T-helper 9 cell (primary cell): Measurements from ENCODE around the gene ULK4.
"Not testable (repeated sequence)": the region's sequence is repeated elsewhere in the genome, so short reads cannot be mapped to it uniquely, and the experiment has no call there.

Experiments used
- DNase-seq: peaks from one replicate; pipeline ENCODE4 v3.0.0-alpha.2; 2020

ULK4 gene

DNA sequence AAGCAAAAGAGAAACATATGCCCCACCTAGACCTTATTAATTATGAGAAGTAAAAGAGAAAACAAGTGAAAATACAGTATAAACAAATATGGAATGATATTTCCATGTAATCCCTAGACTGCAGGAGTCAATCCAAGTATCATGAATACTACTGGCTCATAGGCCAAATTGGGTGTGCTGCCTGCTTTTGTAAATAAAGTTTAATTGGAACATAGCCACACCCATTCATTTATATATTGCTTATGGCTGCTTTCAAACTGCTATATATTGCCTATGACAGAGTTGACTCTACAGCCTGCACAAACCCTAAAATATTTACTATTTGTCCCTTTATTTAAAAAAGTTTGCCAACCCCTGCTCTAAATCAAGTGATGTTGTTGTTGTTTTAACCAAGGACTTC, 5.3 kb downstream of the ULK4 start:
- DNase-seq, result no peak

- DNase-seq, result no peak
Observed at GRCh38 chr3:41955192-41955591, 6.7 kb downstream of the ULK4 start.

- no peak for DNase-seq
Observed at GRCh38 chr3:41943311-41943843, 18.5 kb downstream of the ULK4 start.

GRCh38 chr3:41940393-41940792, 21.5 kb downstream of the ULK4 start:
- no peak for DNase-seq

GRCh38 chr3:41936384-41936783, 25.5 kb downstream of the ULK4 start:
- DNase-seq, result no peak

DNA sequence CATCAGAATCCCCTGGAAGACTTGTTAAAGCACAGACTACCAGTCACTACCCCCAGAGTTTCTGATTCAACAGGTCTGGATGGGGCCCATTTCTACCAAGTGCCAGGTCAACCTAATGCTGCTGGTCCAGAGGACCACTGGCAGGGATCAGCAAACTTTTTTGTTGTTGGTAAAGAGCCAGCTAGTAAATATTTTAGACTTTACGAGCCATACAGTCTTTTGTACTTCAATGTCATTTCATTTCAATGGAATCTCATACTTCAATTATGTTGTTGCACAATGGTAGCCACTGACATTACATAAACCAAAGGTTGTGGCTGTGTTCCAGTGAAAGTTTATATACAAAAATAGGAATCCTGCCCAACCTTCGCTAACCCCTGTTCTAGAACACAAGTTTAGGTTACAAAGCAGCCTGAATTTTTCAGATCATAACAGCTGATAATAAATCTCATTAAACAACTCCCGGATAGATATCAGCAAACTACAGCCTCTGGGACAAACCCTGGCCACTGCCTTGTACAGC, 28.7 kb downstream of the ULK4 start:
- no peak for DNase-seq

DNA sequence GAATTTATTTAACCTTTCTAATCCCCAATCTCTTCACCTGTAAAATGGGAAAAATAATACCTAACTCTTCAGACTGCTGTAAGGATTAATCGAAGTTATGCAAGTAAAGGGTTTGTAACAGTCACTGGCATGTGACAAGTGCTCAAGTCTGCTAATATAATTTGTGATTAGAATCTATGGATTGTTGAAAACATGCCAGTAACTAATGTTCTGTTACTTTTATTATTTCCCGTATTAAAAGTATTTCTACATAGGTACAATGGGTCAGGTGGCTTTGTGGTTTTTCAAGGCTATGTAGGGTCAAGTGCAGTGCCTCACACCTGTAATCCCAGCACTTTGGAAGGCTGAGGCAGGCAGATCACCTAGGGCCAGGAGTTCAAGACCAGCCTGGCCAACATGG, 29.4 kb downstream of the ULK4 start:
- no peak for DNase-seq

DNA sequence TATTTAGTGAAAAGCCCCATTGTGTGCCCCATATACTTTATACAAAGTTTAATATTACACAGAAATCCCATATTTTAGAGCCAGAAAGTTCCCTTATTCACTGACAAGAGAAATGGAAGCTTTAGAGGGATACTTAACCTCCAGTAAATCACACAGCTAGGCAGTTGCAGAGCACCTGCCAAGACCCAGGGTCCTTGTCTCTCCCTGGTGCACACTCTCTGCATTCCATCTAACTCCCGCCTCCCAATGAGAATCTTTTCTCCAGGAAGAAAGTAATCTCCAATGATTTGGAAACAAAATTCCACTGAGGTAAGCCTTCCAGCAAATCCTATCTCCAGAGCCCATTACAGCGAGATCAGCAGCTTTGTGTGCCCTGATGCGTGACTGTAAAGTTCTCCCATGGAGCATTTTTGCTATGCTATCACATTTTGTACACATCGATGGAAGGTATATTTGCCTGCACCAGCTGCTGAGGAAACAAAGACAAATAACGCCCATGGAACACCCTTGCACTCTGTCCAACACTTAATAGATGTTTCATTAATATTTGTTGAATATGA, 41.4 kb downstream of the ULK4 start:
- no peak for DNase-seq

GRCh38 chr3:41915353-41915752, 46.5 kb downstream of the ULK4 start:
- no peak for DNase-seq

GRCh38 chr3:41912280-41912679, 49.6 kb downstream of the ULK4 start:
- no peak for DNase-seq

- no peak for DNase-seq
Observed at GRCh38 chr3:41907330-41908073, 54.4 kb downstream of the ULK4 start.

- no peak for DNase-seq
Observed at GRCh38 chr3:41900265-41900664, 61.6 kb downstream of the ULK4 start.

- no peak for DNase-seq
Observed at GRCh38 chr3:41898631-41899030, 63.3 kb downstream of the ULK4 start.

- no peak for DNase-seq
Observed at GRCh38 chr3:41893977-41894376, 67.9 kb downstream of the ULK4 start.

DNA sequence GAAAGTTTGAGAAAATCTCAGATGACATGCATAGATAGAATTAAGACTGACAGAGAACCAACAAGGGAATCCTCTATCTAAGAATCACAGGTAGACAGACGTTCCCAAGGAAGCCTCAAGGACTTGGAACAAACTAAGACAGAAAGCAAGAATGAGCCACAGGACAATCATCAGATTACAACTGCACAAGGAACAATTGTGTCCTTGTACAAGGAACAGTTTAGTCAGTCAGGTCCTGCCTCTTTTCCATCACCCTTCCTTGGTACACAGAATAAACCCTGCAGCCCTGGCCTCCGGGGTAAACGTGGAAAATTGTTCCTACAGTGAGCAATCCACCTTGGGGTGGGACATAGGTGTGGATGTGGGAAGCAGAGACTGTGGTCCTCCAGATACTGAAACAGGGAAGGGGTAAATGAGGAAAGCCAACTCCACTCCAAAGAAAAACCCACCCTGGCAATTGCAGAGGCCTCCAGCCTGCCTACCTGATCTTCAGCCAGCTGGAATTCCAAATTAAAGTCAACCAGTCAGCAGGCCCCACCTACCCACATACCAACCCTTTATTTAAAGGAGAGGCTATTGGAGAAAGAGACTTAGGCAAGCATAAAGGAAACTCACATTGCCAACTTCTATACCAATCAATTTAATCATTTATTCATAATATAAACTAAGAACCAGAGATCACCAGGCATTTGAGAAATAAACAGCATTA, 73.4 kb downstream of the ULK4 start:
- no peak for DNase-seq

GRCh38 chr3:41882956-41883355, 78.9 kb downstream of the ULK4 start:
- DNase-seq, result no peak

DNA sequence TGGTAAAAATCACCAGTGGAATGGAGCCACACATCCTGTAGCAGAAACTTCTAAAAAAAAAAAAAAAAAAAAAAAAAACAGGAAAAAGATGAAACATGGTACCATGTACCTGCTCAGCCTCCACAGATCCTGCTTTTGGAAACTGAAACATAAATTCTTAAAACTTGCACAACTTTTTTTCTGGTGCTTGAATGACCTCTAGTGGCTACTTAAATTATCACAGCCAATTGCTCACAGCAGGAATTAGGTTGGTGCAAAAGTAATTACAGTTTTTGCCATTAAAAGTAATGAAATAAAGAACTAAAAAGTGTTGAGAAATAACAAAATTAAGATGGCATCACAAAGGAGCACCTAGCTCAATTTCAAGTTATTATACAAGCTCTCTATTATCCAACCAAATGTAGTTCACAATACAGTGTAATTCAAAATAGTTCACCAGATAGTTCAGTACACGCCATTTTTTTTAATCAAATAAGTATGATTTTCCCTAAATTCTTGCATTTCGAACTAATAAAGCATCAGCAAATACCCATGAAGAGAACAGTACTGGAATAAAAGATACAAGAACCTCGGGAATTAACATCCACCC, 80.6 kb downstream of the ULK4 start:
- DNase-seq, result no peak

DNA sequence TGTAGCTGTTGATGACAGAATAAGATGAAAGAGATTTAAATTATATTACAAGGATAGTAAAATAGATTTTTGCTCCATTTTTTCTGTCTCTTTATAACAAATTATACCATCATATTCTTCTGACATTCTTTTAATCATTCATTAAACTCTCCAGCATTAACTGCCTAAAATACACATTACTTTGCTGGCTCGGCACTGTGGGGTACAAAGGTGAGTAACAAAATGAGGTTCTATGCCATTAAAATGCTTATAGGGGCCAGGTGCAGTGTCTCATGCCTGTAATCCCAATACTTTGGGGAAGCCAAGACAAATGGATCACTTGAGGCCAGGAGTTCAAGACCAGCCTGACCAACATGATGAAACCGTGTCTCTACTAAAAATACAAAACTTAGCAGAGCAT, 81.5 kb downstream of the ULK4 start:
- DNase-seq, result no peak

- DNase-seq, result not testable (repeated sequence)
Observed at GRCh38 chr3:41877741-41878140, 84.2 kb downstream of the ULK4 start.

- no peak for DNase-seq
Observed at GRCh38 chr3:41874022-41874421, 87.9 kb downstream of the ULK4 start.

DNA sequence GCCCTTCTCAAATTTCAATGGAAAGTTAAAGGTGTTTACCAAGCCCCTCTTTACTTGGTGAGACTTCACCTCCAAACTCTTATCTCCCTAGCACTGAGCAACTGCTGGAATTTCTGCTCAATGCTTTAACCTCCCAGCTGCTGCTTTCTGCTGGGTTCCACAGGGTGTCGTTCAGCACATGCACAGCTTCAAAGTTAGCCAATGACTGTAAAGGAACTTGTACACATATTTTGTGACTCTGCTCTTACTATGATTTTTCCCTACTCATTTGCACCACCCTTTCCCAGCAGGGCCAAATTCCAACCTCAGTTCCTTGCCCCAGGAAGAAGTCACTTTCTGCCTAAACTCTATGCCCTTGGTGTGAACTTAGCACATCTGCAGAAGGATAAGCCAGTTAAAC, 89.7 kb downstream of the ULK4 start:
- DNase-seq, result no peak

DNA sequence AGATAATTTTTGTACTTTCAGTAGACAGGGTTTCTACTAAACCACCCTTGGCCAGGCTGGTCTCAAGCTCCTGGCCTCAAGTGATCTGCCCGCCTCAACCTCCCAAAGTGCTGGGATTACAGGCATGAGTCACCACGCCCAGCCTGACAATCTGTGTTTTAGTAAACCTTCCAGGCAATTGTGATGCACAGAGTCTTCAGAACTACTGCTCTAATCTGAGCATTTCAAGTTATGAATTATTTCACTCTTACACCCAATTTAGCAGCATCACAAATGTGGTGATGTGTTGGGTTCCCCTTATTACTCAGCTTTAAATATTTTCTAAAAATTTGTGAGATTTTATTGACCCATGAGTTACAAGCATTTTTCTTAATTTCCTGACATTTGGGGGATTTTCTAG, 94.4 kb downstream of the ULK4 start:
- no peak for DNase-seq

- DNase-seq, result no peak
Observed at GRCh38 chr3:41866298-41866697, 95.6 kb downstream of the ULK4 start.
